ENCODE results near the gene NCOR2.
"Not testable (repeated sequence)": the region's sequence is repeated elsewhere in the genome, so short reads cannot be mapped to it uniquely, and the experiment has no call there.

DNA sequence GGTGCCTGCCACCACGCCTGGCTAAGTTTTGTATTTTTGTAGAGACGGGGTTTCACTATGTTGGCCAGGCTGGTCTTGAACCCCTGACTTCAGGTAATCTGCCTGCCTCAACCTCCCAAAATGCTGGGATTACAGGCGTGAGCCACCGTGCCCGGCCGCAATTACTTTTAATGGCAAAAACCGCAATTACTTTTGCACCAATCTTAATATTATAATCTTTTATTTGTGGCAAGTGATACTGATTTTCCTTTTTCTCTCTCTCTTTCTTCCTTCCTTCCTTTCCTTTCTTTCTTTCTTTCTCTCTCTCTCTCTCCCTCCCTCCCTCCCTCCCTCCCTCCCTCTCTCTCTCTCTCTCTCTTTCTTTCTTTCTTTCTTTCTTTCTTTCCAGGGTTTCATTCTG is 17.1 kb upstream of the NCOR2 start:
- TF ChIP-seq POLR2A (IDR thresholded peaks at IDR 0.05; ENCODE audit: extremely low read depth, insufficient read length) = not testable (repeated sequence)
- TF ChIP-seq, protein P1, sequence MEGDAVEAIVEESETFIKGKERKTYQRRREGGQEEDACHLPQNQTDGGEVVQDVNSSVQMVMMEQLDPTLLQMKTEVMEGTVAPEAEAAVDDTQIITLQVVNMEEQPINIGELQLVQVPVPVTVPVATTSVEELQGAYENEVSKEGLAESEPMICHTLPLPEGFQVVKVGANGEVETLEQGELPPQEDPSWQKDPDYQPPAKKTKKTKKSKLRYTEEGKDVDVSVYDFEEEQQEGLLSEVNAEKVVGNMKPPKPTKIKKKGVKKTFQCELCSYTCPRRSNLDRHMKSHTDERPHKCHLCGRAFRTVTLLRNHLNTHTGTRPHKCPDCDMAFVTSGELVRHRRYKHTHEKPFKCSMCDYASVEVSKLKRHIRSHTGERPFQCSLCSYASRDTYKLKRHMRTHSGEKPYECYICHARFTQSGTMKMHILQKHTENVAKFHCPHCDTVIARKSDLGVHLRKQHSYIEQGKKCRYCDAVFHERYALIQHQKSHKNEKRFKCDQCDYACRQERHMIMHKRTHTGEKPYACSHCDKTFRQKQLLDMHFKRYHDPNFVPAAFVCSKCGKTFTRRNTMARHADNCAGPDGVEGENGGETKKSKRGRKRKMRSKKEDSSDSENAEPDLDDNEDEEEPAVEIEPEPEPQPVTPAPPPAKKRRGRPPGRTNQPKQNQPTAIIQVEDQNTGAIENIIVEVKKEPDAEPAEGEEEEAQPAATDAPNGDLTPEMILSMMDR (IDR thresholded peaks at IDR 0.05; ENCODE audit: low read depth, low read length) = not testable (repeated sequence)
- TF ChIP-seq, protein P2, sequence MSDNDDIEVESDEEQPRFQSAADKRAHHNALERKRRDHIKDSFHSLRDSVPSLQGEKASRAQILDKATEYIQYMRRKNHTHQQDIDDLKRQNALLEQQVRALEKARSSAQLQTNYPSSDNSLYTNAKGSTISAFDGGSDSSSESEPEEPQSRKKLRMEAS (IDR thresholded peaks at IDR 0.05; ENCODE audit: low read depth, low read length) = not testable (repeated sequence)

Data from NB4 (cell line).